C4-2B (cell line): ENCODE results near the gene PLSCR1.

Experiments used
- ZFX ChIP-seq: fragments of 450-650 bp; IDR thresholded peaks from 2 replicates; pipeline ENCODE4 v1.6.1; 2017
- TF ChIP-seq, protein P1 (sequence below): fragments of 450-650 bp; conservative IDR thresholded peaks from 2 replicates; pipeline ENCODE4 v1.5.1; 2017; ENCODE audit warnings: mild to moderate bottlenecking

DNA sequence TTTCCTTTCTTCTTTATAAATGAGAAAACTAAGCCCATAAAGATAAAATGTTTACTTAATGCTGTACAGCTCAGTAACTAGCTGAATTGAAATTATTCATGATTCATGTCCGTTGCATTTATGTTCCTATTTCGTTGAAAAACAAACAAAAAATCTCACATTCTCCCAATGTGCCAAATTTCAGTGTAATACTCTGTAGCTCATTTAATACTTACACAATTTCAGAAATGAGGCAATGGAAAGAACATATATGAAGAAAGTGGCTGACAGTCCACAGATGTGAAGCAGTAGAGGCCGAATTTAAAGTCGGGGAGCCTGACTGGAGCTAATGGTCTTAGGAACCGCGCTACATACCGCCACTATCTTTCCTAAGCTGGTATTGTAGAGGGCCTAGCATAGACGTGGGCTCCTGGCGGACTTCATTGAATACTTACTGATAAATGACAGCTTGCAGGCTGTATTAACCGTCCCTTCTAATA lies 75.7 kb downstream of the PLSCR1 start:
- TF ChIP-seq, protein P1, sequence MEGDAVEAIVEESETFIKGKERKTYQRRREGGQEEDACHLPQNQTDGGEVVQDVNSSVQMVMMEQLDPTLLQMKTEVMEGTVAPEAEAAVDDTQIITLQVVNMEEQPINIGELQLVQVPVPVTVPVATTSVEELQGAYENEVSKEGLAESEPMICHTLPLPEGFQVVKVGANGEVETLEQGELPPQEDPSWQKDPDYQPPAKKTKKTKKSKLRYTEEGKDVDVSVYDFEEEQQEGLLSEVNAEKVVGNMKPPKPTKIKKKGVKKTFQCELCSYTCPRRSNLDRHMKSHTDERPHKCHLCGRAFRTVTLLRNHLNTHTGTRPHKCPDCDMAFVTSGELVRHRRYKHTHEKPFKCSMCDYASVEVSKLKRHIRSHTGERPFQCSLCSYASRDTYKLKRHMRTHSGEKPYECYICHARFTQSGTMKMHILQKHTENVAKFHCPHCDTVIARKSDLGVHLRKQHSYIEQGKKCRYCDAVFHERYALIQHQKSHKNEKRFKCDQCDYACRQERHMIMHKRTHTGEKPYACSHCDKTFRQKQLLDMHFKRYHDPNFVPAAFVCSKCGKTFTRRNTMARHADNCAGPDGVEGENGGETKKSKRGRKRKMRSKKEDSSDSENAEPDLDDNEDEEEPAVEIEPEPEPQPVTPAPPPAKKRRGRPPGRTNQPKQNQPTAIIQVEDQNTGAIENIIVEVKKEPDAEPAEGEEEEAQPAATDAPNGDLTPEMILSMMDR = no peak
- TF ChIP-seq ZFX = no peak
